HCT116 (cell line): ENCODE measurements around the gene DAPK1.

Experiments
- ATF3 ChIP-seq: IDR thresholded peaks from 2 replicates; pipeline ENCODE4 v1.6.1; 2012
- CEBPB ChIP-seq: IDR thresholded peaks from 2 replicates; pipeline ENCODE4 v1.6.1; 2012; ENCODE audit warnings: low read depth
- CTCF ChIP-seq, 3 experiments: fragments of 200-600 bp in 1 of 3; sonication (generic) in 1 of 3; IDR thresholded peaks in 2 of 3; conservative IDR thresholded peaks in 1 of 3; 2 replicates each; pipeline ENCODE4 v1.5.1; 2012 to 2017; ENCODE audit warnings: low read depth in 2 of 3, low read length in 2 of 3, antibody characterized with exemption in 1 of 3, borderline replicate concordance in 1 of 3, control low read depth in 1 of 3, mild to moderate bottlenecking in 1 of 3, mixed read lengths in 1 of 3, mixed run types in 1 of 3, moderate library complexity in 1 of 3; ENCODE audit not compliant: insufficient read depth in 1 of 3
- EZH2 ChIP-seq: fragments of 200-600 bp; sonication (generic); IDR thresholded peaks from 2 replicates; pipeline ENCODE4 v1.6.1; 2017; ENCODE audit warnings: antibody characterized with exemption, mixed run types
- EZH2phosphoT487 ChIP-seq: fragments of 200-600 bp; IDR thresholded peaks from 2 replicates; pipeline ENCODE4 v1.6.1; 2018; ENCODE audit warnings: antibody characterized with exemption, borderline replicate concordance
- POLR2A ChIP-seq: IDR thresholded peaks from 2 replicates; pipeline ENCODE4 v1.7.0; 2011; ENCODE audit warnings: borderline replicate concordance; ENCODE audit not compliant: insufficient read depth, insufficient read length; ENCODE audit errors: extremely low read depth
- POLR2AphosphoS5 ChIP-seq: IDR thresholded peaks from 2 replicates; pipeline ENCODE4 v1.6.1; 2011; ENCODE audit warnings: mild to moderate bottlenecking, low read depth, low read length, moderate library complexity
- YY1 ChIP-seq: IDR thresholded peaks from 2 replicates; pipeline ENCODE4 v1.6.1; 2011; ENCODE audit warnings: low read length, low read depth, moderate library complexity, mild to moderate bottlenecking; ENCODE audit not compliant: insufficient replicate concordance; ENCODE audit errors: extremely low read depth
- ZBTB33 ChIP-seq: IDR thresholded peaks from 2 replicates; pipeline ENCODE4 v1.6.1; 2011; ENCODE audit warnings: mild to moderate bottlenecking, low read length, moderate library complexity; ENCODE audit not compliant: insufficient replicate concordance; ENCODE audit errors: extremely low read depth

- no peak for TF ChIP-seq CTCF (IDR thresholded peaks at IDR 0.05 in 2 of 3, conservative IDR thresholded peaks at IDR 0.05 in 1 of 3; ENCODE audit: borderline replicate concordance in 1 of 3, insufficient read depth in 1 of 3, low read depth in 2 of 3, low read length in 2 of 3)
- TF ChIP-seq EZH2phosphoT487: no peak
- no peak for TF ChIP-seq ZBTB33
- no peak for TF ChIP-seq POLR2A
- TF ChIP-seq ATF3: no peak
- TF ChIP-seq POLR2AphosphoS5: no peak
- no peak for TF ChIP-seq EZH2
- TF ChIP-seq YY1: no peak
- no peak for TF ChIP-seq CEBPB
These were observed 215.2 kb downstream of the DAPK1 start for GRCh38 chr9:87712801-87713277.
